A549 (cell line): ENCODE data around the gene SBNO2. TPM values are rescaled to one million over a fixed set of nuclear protein-coding genes. Genes with fewer than 3 reads are reported as not detected.

Experiments
- ATAC-seq, 2 experiments: fragments of 200-7000 bp in 1 of 2; fragments of >200 bp in 1 of 2; cut with Nextera tagmentation in 1 of 2; cut with Tn5 transposase in 1 of 2; 3 replicates each; pipeline versions ENCODE4 v1.8.0 to v1.9.1; 2018 to 2020; ENCODE audit warnings: mild to moderate bottlenecking in 1 of 2, moderate library complexity in 1 of 2
- CTCF ChIA-PET: fragments of 300-600 bp; sonication (Branson Sonifier 250); formaldehyde crosslinking; extraction: SDS; loops from one replicate; lab custom pipeline; 2021; ENCODE audit warnings: antibody characterized with exemption, inconsistent platforms; lab: Yijun Ruan, JAX
- POLR2A ChIA-PET: fragments of 350-600 bp; formaldehyde crosslinking; extraction: SDS; loops from one replicate; lab custom pipeline; 2021; ENCODE audit warnings: antibody characterized with exemption, inconsistent platforms; lab: Yijun Ruan, JAX
- DNase-seq, 2 experiments: peaks; one replicate each; pipeline versions ENCODE4 v3.0.0 to v3.0.0-alpha.2; 2011 to 2016; ENCODE audit warnings: low read depth in 1 of 2, low spot score in 1 of 2
- FAIRE-seq: peaks from 2 replicates; lab custom pipeline; 2011; peaks lifted over from hg19 to GRCh38; lab: Jason Lieb, UNC
- H3K27ac ChIP-seq, 2 experiments: fragments of >200 bp; sonication (Bioruptor Twin); formaldehyde crosslinking; 3 replicates each; pipeline ENCODE4 v1.5.1; 2016 to 2017
- H3K4me1 ChIP-seq: fragments of >200 bp; sonication (Bioruptor Twin); formaldehyde crosslinking; 3 replicates; pipeline ENCODE4 v1.6.1; 2016
- H3K4me2 ChIP-seq: fragments of >200 bp; sonication (Bioruptor Twin); formaldehyde crosslinking; 3 replicates; pipeline ENCODE4 v1.6.1; 2016
- H3K4me3 ChIP-seq: fragments of >200 bp; sonication (Bioruptor Twin); formaldehyde crosslinking; 3 replicates; pipeline ENCODE4 v1.5.1; 2016
- H3K9me3 ChIP-seq: fragments of >200 bp; sonication (Bioruptor Twin); formaldehyde crosslinking; 3 replicates; pipeline ENCODE4 v1.6.1; 2016
- BCL3 ChIP-seq: fragments of >200 bp; sonication (Bioruptor Twin); formaldehyde crosslinking; IDR thresholded peaks from 3 replicates; pipeline ENCODE4 v1.6.1; 2016
- CBX2 ChIP-seq: fragments of 200-600 bp; sonication (generic); IDR thresholded peaks from 2 replicates; pipeline ENCODE4 v1.6.1; 2016; ENCODE audit warnings: low read depth, mild to moderate bottlenecking, borderline replicate concordance
- CEBPB ChIP-seq, 2 experiments: fragments of >200 bp in 1 of 2; sonication (Bioruptor Twin) in 1 of 2; formaldehyde crosslinking in 1 of 2; IDR thresholded peaks; 2 replicates each; pipeline ENCODE4 v1.6.1; 2012 to 2016
- EHMT2 ChIP-seq: fragments of 200-600 bp; sonication (generic); IDR thresholded peaks from 2 replicates; pipeline ENCODE4 v1.6.1; 2016; ENCODE audit warnings: antibody characterized with exemption, low read depth, mild to moderate bottlenecking, moderate library complexity
- ESRRA ChIP-seq: fragments of 150-350 bp; IDR thresholded peaks from 2 replicates; pipeline ENCODE4 v1.6.1; 2014; ENCODE audit warnings: mild to moderate bottlenecking, low read length, borderline replicate concordance
- FOSL2 ChIP-seq, 2 experiments: fragments of 450-650 bp in 1 of 2; fragments of >200 bp in 1 of 2; sonication (Bioruptor Twin) in 1 of 2; formaldehyde crosslinking; IDR thresholded peaks; 2 replicates each; pipeline versions ENCODE4 v1.5.0 to v1.6.1; 2016 to 2020; ENCODE audit warnings: mild to moderate bottlenecking in 1 of 2, moderate library complexity in 1 of 2
- GATA3 ChIP-seq: IDR thresholded peaks from 2 replicates; pipeline ENCODE4 v1.6.1; 2012; ENCODE audit warnings: borderline replicate concordance
- HDAC2 ChIP-seq: fragments of 200-600 bp; sonication (generic); IDR thresholded peaks from 2 replicates; pipeline ENCODE4 v1.6.1; 2016
- HES2 ChIP-seq: fragments of >200 bp; sonication (Bioruptor Twin); formaldehyde crosslinking; IDR thresholded peaks from 2 replicates; pipeline ENCODE4 v1.6.1; 2016
- JUNB ChIP-seq: fragments of >200 bp; sonication (Bioruptor Twin); formaldehyde crosslinking; IDR thresholded peaks from 2 replicates; pipeline ENCODE4 v1.6.1; 2016
- MAFK ChIP-seq: fragments of 450-650 bp; IDR thresholded peaks from 2 replicates; pipeline ENCODE4 v1.6.1; 2014; ENCODE audit not compliant: partially characterized antibody
- MYC ChIP-seq: IDR thresholded peaks from 2 replicates; pipeline ENCODE4 v1.6.1; 2012; ENCODE audit warnings: mild to moderate bottlenecking, inconsistent platforms, low read length, improper control_type of control experiment, borderline replicate concordance
- PHF8 ChIP-seq: fragments of 200-600 bp; sonication (generic); IDR thresholded peaks from 2 replicates; pipeline ENCODE4 v1.6.1; 2016; ENCODE audit warnings: low read depth, mild to moderate bottlenecking, antibody characterized with exemption, moderate library complexity, borderline replicate concordance
- RARB ChIP-seq: fragments of 250-450 bp; sonication (Bioruptor Pico); IDR thresholded peaks from 2 replicates; pipeline ENCODE4 v1.8.0; 2021; ENCODE audit warnings: mild to moderate bottlenecking, moderate library complexity
- RCOR1 ChIP-seq: fragments of 150-350 bp; IDR thresholded peaks from 2 replicates; pipeline ENCODE4 v1.6.1; 2014; ENCODE audit warnings: antibody characterized with exemption, low read length, low read depth
- RFX5 ChIP-seq: fragments of 450-650 bp; IDR thresholded peaks from 2 replicates; pipeline ENCODE4 v1.7.1; 2014; ENCODE audit warnings: antibody characterized with exemption, mild to moderate bottlenecking, moderate library complexity
- SMC3 ChIP-seq: fragments of >200 bp; sonication (Bioruptor Twin); formaldehyde crosslinking; IDR thresholded peaks from 3 replicates; pipeline ENCODE4 v1.6.1; 2018; ENCODE audit warnings: inconsistent platforms
- TFCP2L1 ChIP-seq: fragments of 250-450 bp; sonication (Bioruptor Pico); IDR thresholded peaks from 2 replicates; pipeline ENCODE4 v1.5.0; 2021; ENCODE audit warnings: mild to moderate bottlenecking
- ZC3H11A ChIP-seq: fragments of 450-650 bp; IDR thresholded peaks from 2 replicates; pipeline ENCODE4 v1.6.1; 2014; ENCODE audit warnings: antibody characterized with exemption, mild to moderate bottlenecking
- ZNF302 ChIP-seq: fragments of 250-450 bp; sonication (Bioruptor Pico); IDR thresholded peaks from 2 replicates; pipeline ENCODE4 v1.9.0; 2021; ENCODE audit warnings: inconsistent platforms, mild to moderate bottlenecking, moderate library complexity
- WGBS: methylation state at CpG from one replicate; pipeline ENCODE4 v1.1.6; 2017; ENCODE audit errors: missing lambda C conversion rate; 5-methylcytosine and 5-hydroxymethylcytosine counted together
- polyA plus RNA-seq, 4 experiments: library from polyadenylated mRNA; depleted of rRNA in 3 of 4; stranded (reverse); fragments of >200 nt; fragmentation: RNase III in 1 of 4; extraction: RNeasy Plus Mini Kit Qiagen cat#74134 plus additional on column Dnase treatment in 1 of 4; gene quantifications; 2 replicates in 3 of 4; 3 replicates in 1 of 4; pipeline ENCODE4 v1.2.3, GENCODE V29; 2011 to 2017
- TF ChIP-seq, protein P1 (sequence below): fragments of 150-350 bp; IDR thresholded peaks from 2 replicates; pipeline ENCODE4 v1.6.1; 2014; ENCODE audit warnings: low read depth, mild to moderate bottlenecking, low read length
- TF ChIP-seq, protein P2 (sequence below): IDR thresholded peaks from 2 replicates; pipeline ENCODE4 v1.6.1; 2012

SBNO2 gene
- polyA plus RNA-seq, 2 of the 4 experiments (the other 2 are of a cell fraction) = 6.8 to 27.0 TPM

DNA sequence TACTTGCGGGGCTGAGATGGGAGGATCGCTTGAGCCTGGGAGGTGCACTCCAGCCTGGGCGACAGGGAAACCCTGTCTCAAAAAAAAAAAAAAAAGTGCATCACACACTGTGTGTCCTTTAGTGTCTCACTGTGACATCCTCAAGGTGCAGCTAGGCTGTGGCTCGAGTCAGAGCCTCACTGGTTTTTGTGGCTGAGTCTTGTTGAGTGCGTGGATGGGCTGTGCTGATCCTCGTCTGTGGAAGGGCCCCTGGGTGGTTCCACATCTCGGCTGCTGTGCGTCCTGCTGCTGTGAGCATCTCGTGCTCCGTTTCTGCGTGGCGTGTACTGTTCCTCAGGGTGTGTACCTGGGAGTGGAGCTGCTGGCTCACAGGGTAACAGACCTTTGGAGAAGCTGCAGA lies 42.7 kb upstream of the SBNO2 start:
- TF ChIP-seq ESRRA (no peak), ZC3H11A (no peak), FOSL2 (IDR thresholded peaks at IDR 0.05) (no peak), FOSL2 (CRISPR knock-in tag; IDR thresholded peaks at IDR 0.05) (no peak), BCL3 (no peak), MAFK (no peak), RFX5 (no peak), HDAC2 (no peak), PHF8 (no peak), MYC (no peak)
- TF ChIP-seq, all 56 proteins: peak for 0
- Histone ChIP-seq H3K4me2 (no peak overlapping the region), H3K9me3 (no peaks in the 10 kb centered on the region), H3K4me1 (peaks cover 29% of the 10 kb centered on the region), H3K27ac (no peak overlapping the region), H3K4me3 (no peak overlapping the region)
- ATAC-seq (no peak), DNase-seq (no peak), FAIRE-seq (no peak)
- 96% methylated on average over 11 of the region's 12 CpGs for WGBS
- CTCF ChIA-PET = interaction anchor here (0.9 to 2.9 kb wide), 4 partner anchors 13 to 104 kb away, joined by 4 to 19 read pairs (median 5); no protein-coding TSS in a partner anchor
- POLR2A ChIA-PET = interaction anchor here (0.7 kb wide), 1 partner anchor 14 kb away, joined by 3 read pairs; no protein-coding TSS in a partner anchor

DNA sequence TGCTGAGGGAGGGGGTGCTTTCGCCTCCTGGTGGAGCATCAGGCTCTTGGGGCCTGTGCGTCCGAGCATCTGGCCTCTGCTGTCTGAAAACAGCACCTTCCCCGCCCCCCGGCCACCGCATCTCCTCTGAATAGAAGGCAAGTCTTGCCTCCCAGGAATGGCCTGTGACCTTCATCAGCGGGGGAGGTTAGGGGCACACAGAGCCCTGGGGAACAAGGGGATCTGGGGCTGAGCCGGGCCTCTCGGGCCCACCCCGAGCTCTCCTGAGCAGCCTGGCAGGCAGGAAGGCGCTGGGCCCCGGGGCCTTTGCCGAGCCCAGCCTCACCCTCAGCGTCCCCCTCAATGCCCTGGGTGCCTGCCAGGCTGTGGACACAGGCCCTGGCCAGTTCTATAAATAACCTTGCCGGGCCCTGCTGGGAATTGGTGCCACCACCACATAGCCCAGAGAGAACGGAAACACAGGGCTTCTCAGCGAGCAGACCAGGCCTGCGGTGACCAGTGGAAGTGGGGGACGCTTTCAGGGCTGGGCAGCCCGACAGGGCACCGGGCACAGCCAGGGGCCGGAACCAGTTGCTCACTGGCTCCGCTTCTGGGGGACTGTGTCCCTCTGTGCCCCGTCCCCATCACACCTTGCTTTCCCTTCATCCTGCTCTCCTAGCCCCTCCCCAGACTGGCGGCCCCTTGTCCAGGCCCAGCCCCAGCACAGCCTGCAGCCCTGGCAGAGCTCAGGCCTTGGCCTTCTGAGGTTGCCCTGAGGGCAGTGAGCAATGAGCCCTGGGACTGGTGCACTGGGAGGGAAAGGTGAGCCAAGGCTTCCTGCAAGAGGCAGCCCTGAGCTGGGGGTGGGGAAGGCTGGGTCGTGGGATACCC lies 41.0 kb upstream of the SBNO2 start:
- Histone ChIP-seq H3K27ac (peak overlapping the region in 1 of 2 experiments; percentile 65; a peak in 3 of 6 replicates), H3K4me2 (peak overlapping the region; percentile 19; the same call in 1 of the 3 replicates)
- FAIRE-seq = no peak
- TF ChIP-seq HES2 = no peak
- no peak for TF ChIP-seq SMC3
- no peak for TF ChIP-seq RCOR1
- TF ChIP-seq FOSL2 (IDR thresholded peaks at IDR 0.05) = no peak
- TF ChIP-seq FOSL2 (CRISPR knock-in tag; IDR thresholded peaks at IDR 0.05) = no peak
- no peak for TF ChIP-seq RARB (CRISPR knock-in tag)
- no peak for TF ChIP-seq CBX2
- TF ChIP-seq ZNF302 (CRISPR knock-in tag) = no peak
- no peak for TF ChIP-seq MYC
- TF ChIP-seq CEBPB (IDR thresholded peaks at IDR 0.05) = no peak
- TF ChIP-seq GATA3 = no peak
- TF ChIP-seq, protein P1, sequence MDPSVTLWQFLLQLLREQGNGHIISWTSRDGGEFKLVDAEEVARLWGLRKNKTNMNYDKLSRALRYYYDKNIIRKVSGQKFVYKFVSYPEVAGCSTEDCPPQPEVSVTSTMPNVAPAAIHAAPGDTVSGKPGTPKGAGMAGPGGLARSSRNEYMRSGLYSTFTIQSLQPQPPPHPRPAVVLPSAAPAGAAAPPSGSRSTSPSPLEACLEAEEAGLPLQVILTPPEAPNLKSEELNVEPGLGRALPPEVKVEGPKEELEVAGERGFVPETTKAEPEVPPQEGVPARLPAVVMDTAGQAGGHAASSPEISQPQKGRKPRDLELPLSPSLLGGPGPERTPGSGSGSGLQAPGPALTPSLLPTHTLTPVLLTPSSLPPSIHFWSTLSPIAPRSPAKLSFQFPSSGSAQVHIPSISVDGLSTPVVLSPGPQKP = no peak
- no peak for TF ChIP-seq JUNB
- TF ChIP-seq, protein P2, sequence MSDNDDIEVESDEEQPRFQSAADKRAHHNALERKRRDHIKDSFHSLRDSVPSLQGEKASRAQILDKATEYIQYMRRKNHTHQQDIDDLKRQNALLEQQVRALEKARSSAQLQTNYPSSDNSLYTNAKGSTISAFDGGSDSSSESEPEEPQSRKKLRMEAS = no peak
- no peak for TF ChIP-seq EHMT2
- no peak for TF ChIP-seq TFCP2L1 (CRISPR knock-in tag)
- TF ChIP-seq, all 56 proteins: peak for 0
- ATAC-seq (peak in 1 of 2 experiments; percentile 15; a peak in 1 of 6 replicates), DNase-seq (no peak)
- Histone ChIP-seq H3K4me1 (peaks cover 24% of the 10 kb centered on the region), H3K9me3 (no peaks in the 10 kb centered on the region), H3K4me3 (no peak overlapping the region)
- ChIA-PET POLR2A (no interaction called here), CTCF (interaction anchor here (0.6 to 2.9 kb wide), 6 partner anchors 11 to 231 kb away, joined by 3 to 19 read pairs (median 4); partner anchors contain the start of gene WDR18)
- 80% methylated on average over 11 of the region's 26 CpGs for WGBS
